HG03558 (cell line): ENCODE data around the gene CD320.
"Not testable (repeated sequence)": the region's sequence is repeated elsewhere in the genome, so short reads cannot be mapped to it uniquely, and the experiment has no call there.

Experiments used
- ATAC-seq: cut with Tn5 transposase; IDR thresholded peaks from one replicate; pipeline ENCODE4 v1.9.1; 2021; ENCODE audit warnings: moderate number of reproducible peaks; ENCODE audit not compliant: unreplicated experiment; ENCODE audit errors: extremely low read depth

Gene CD320

DNA sequence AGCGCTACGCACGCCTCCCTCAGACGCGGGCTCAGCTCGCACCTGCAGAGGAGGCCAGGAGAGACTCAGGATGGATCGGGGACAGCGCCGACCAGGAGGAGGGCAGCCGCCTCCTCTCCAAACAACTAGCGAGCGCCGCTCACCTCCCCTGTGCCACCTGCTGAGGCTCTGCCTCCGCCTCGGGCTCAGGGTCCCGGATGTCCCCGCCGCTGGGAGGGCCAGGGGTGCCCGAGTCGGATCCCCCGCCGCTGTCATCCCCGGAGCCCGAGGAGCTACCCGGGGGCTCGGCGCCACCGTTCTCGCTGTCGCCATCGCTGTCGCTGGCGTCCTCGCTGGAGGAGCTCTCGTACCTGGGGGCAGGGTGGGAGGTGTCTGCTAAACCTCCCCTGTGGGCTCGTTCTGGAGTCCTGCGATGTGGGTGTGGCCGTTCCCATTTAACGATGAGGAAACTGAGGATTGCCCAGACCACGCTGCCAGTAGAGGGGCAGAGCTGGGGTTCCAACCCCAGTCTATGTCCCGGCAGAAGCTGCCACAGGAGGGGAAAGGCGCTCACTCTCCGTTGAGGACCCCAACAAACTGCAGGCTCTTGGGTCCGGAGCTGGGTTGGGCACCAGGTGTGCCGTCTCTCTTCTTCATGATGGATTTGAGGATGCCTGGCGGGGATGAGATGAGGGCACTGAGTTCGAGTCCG, 25.8 kb upstream of the CD320 start:
- ATAC-seq = no peak

DNA sequence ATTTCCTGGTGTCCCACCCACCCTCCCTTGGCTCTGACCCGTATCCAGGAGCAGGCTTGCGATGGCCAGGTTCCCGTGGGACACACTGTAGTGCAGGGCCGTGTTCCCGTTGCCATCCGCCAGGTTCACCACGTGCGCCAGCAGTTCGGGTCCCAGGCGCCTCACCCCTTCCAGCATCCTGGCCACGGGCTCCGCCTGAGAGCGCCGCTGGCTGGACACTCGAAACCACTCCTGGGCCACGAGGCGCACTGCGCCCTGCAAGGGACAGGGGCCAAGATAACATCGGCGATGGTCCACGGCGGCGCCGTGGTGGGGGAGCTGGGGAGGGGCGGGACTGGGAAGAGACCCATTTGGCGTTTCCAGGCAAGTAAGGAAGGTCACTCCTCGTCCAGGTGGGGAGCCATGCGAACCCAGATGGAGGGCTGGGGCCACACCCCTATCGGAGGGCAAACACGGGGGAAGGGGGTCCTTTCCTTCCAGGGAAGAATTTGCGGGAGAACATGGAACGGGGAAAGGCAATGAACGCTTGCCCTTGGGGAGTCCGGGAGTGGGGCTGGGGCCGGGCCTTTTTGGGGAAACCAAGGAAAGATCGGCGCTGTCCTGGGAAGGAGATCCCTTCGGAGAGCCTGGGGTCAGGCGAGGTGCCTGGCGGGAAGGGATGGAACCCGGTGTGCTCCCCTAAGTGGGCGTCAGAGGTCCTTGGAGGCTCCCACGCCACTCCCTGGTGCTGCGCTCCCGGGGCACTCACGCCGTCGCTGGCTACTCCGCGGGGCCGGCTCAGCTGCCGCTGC, 25.0 kb upstream of the CD320 start:
- ATAC-seq = no peak

DNA sequence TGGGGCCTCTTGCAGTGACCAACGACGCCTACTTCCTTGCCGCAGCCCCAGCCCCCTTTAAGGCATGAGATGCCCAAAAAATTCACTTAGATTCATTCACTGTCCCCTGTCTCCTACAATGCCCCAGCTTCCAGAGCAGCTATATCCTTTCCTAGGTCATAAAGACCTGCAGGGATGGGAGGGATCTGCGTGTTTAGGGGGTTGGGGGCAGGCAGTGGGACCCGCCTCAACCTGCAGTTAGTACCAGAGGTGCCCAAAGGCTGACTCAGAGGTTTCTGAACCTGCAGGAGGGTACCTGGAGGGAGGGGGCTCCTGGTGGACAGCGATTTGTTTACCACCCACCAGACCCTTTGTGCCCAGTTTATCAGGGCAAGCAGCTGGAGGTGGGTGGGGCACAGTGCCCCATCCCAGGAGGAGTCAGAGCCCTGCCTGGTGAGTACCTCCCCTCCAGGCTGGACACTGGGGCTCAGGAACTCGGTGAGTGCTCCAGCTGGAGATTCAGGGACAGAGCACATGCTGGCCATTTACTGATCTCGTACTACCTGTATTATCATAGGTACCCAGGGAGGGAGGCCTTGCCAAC, 23.2 kb upstream of the CD320 start:
- ATAC-seq = no peak

DNA sequence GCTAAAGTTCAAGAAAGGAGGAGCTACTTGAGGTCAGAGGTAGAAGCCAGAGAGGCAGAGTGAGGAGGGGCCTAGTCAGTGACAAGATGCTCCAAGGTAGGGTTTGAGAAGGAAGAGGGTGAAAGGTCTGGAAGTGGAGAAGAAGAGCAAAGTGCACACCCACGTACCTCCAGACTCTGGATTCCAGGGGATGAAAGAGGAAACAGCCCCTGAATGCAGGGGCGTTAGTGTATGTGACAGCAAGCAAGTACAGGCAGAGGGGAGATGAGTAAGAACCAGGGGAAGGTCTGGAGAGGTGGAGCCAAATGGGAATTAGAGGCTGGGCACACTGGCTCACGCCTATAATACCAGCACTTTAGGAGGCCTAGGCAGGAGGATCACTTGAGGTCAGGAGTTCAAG, 21.8 kb upstream of the CD320 start:
- ATAC-seq = no peak

DNA sequence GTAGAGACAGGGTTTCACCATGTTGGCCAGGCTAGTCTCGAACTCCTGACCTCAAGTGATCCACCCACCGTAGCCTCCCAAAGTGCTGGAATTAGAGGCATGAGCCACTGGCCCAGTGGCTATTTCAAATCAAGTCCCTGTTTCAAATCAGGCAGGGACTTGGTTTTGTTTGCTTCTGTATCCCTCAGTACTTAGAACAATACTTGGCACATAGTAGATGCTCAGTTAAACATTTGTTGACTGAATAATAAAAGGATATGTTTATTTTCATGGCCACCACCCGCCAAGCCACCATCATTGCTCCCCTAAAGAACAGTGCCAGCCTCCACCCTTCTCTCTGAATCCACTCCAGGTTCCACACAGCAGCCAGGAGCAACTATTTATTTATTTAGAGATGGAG, 17.3 kb upstream of the CD320 start:
- ATAC-seq = no peak

DNA sequence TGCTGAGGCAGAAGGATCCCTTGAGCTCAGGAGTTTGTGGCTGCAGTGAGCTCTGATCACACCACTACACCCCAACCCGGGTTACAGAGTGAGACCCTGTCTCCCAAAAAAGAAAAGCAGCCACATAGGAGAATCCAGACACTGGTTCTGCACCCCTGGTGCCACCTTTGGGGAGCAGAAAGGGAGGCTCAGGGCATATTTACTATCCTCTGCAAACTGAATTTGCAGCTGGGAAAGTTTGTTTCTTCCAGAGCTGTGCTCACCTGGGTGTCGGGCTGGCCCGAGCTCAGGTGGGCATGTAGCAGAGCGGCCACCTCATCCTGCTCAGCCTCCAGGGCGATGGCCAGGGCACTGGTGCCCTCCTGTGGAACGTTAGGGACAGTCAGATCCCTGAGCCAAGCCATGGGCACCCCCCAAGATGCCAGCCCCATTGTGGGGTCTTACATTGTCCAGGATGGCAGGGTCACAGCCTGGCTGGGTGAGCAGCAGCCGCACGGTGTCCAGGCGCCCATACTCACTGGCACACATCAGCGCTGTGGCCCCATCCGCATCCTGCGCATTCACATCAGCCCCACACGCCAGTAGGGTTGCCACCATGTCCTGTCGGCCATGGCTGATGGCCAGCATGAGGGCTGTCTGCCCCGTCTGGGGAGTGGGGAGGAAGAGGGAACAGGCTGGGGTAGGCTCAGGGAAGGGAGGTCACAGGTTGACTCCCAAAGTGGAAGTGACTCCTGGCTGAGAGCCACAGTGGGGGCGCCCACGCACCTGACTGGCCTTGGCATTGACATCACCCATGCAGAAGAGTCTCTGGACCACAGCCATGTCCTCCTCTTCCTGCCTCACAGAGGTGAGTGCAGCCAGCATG, 16.3 kb upstream of the CD320 start:
- ATAC-seq = no peak

DNA sequence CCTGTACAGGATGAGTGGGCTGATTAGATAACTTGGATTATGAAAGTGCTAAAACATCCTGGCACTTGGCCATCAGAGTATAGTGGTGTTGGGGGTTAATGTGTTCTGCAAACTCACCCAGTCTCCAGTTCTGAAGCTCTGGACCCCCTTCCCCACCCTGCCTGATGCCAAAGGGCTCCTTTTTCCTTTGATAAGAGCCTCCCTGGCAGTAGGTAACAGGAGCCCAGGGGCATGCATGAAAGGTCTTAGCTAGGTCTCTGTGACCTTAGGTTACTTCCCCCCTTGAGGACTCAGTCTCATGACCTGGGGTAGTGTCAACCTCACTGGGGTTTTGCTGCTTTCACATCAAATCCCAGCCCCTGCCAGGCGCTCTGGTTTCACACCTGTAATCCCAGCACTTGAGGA, 15.6 kb upstream of the CD320 start:
- no peak for ATAC-seq

DNA sequence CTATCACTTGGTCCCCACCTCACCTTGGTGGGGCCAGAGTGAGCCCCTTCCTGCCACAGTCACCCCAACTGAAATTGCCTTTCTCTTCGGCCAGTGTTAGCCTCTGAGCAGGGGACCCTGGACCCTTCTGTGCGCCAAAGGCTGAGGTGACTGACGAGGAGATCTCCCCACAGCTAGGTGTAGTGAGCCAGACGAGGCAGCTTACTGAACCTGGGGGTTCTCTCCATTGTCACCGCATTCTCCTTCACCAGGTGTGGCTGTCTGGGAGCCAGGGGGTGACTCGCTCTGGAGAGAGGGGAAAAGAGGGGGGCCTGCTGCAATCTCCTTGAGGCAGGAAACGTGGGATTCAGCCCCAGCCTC, 14.5 kb upstream of the CD320 start:
- ATAC-seq = no peak

DNA sequence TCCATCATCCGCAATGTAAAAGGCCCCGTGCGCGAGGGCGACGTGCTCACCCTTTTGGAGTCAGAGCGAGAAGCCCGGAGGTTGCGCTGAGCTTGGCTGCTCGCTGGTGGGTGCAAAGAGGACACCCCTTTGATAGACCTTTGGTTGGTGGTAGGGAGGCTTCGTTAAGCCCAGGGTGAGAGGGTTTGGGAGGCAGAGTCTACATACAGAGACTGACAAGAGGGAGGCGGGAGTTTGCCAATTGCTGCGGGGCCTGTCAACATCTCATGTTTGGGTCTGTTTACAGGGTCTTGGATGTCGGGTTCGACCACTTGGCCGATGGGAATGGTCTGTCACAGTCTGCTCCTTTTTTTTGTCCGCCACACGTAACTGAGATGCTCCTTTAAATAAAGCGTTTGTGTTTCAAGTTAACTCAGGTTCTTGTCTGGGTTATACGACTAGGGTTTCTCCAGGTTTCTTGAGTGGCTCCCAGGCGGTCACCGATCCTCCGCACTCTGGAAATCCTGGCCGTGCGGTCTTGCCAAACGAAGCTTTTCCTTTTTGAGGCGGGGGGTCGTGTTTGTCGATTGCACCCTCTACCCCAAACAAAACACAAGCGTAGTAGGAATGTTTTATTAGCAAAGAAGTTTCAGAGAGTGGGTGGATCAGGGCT, 14.0 kb upstream of the CD320 start:
- no peak for ATAC-seq

DNA sequence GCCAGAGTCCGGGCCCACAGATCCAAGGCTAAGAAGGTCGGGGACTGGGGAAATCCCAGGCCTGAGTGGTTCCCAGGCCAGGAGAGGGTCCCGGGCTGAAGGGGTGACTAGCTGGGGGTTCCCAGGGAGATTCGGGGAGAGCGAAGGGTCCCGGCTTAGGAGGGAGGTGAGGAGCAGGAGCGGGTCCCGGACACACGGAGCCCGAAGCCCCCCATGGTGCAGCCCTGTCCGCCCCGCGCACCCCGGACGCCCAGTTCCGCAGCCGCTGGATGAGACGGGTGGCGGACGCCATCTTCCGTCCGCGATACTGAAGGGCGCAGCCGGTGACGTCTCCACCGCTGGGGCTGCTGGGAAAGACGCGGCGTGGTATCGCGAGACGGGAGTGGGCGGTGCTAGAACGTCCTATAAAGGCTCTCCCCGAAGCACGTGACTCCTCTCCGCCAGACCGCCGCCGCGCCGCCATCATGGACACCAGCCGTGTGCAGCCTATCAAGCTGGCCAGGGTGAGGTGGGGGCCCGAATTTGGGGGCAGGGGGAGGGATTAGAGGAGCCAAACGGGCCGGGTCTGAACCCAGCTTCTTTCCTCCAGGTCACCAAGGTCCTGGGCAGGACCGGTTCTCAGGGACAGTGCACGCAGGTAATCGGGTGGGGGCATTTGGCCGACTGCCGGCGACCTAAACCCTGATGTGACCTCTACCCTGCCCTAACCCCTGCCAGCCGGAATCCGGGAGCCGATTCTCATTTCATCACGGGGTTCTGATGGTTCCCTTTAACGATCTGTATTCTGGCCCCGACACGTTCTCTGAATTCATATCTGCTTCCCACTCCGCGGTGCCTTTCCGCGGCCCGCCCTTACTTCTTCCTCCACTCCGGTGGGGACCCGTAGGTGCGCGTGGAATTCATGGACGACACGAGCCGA, 13.2 kb upstream of the CD320 start, which contains the start of the genes NDUFA7 and RPS28:
NDUFA7 (minus strand) TSS at position 309 of the 919 bp plus-strand sequence; CDS start at position 292, 17 bp downstream.
RPS28 (plus strand) TSS at position 430 of the 919 bp plus-strand sequence; CDS start at position 465, 35 bp downstream.
- ATAC-seq = peak; percentile 84

DNA sequence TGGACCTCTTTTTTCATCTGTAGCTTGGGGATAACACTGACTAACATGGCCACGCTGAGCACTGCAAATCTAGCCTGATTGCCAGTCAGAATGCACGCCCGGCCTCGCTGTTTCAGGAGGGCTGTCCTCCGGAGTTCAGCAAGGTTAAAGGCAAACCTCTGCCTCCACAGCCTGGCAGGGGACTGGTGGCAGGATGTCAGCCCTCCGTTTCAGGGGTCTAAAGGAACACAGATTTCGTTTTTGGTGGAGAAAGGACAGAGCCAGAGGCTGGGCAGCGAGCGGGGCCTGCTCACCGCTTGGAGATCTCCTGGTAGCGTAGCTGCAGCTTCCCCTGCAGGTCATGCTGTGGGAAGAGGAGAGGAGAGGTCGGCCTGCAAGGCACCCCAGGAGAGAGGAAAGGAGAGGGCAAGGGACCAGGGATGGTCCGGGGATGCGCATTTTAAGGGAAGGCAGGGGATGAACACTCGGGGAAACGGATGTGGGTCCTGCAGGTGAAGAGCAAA, 12.5 kb upstream of the CD320 start:
- no peak for ATAC-seq

DNA sequence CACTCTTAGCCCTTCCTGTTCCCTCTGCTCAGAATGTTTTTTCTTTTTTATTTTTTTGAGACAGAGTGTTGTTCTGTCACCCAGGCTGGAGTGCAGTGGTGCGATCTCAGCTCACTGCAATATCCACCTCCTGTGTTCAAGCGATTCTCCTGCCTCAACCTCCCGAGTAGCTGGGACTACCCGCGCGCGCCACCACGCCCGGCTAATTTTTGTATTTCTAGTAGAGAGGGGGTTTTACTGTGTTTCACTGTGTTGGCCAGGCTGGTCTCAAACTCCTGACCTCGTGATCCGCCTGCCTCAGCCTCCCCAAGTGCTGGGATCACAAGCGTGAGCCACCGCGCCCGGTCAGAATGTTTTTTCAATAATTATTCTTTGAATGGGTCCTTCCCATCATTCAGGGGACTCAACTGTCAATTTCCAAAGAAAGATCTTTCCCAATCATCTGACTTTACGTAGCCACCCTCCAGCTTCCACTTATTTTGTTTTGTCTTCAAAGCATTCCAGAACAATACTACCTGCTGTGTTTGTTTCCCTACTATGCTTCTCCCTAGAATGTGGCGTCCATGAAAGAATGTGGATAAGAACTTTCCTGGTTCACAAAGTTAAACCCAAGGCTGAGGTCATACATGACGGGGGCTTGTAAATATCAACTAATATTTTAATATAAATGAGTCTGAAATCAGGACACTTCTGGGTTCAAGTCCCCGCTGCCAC, 11.8 kb upstream of the CD320 start:
- no peak for ATAC-seq

DNA sequence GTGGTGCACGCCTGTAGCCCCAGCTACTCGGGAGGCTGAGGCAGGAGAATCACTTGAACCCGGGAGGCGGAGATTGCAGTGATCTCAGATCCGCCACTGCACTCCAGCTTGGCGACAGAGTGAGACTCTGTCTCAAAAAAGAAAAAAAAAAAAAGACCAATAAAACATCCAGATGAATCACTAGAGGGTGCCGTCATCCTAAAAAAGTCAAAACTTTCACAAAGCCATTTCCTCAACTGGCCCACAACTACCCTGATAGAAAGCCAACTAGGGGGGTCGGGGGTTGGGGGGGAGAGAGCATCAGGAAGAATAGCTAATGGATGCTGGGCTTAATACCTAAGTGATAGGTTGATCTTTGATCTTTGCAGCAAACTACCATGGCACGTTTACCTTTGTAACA, 10.7 kb upstream of the CD320 start:
- ATAC-seq = not testable (repeated sequence)

DNA sequence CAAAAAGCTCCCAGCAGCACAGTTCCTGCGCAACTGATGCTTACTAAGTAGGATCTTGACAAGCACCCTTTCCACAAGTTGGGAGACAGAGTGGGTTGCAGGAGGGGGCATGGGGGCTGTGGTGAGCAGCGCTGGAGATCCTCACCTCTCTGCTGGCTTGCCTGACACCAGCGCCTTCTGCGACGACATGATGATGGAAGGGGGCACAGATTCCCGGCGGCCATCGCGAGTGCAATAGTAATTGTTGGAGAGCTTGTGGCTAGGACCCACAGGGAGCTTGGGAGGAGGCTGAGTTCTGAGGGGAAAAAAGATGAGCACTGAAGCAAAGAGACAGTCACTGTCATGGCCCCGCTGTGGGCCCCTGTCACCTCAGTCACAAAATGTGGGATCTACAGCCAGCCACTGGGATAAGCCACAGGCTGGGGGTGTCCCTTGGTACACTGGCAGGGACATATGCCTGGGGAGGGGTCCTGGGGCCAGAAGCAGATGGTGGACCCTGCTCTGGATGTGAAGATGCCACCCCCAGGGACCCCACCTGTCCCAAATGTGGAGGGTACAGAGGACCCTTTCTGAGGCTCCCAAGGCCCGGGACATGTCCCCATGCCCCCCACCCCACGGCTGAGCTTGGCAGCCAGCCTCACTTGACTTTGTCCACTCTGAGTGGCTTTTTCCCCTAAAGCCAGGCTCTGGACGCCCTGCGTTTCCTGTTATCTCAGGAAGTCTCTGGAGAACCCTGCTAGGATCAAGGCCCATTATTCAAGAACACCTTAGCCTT, 8.4 kb upstream of the CD320 start:
- no peak for ATAC-seq

DNA sequence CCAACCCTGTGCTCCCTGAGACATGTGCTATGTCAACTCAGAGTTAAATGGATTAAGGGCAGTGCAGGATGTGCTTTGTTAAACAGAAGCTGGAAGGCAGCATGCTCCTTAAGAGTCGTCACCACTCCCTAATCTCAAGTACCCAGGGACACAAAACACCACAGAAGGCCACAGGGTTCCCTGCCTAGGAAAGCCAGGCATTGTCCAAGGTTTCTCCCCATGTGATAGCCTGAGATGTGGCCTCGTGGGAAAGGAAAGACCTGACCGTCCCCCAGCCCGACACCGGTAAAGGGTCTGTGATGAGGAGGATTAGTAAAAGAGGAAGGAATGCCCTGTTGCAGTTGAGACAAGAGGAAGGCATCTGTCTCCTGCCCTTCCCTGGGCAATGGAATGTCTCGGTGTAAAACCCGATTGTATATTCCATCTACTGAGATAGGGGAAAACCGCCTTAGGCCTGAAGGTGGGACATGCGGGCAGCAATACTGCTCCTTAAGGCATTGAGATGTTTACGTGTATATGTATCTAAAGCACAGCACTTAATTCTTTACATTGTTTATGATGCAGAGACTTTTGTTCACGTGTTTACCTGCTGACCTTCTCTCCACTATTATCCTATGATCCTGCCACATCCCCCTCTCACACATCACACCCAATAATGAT, 7.0 kb upstream of the CD320 start:
- not testable (repeated sequence) for ATAC-seq

DNA sequence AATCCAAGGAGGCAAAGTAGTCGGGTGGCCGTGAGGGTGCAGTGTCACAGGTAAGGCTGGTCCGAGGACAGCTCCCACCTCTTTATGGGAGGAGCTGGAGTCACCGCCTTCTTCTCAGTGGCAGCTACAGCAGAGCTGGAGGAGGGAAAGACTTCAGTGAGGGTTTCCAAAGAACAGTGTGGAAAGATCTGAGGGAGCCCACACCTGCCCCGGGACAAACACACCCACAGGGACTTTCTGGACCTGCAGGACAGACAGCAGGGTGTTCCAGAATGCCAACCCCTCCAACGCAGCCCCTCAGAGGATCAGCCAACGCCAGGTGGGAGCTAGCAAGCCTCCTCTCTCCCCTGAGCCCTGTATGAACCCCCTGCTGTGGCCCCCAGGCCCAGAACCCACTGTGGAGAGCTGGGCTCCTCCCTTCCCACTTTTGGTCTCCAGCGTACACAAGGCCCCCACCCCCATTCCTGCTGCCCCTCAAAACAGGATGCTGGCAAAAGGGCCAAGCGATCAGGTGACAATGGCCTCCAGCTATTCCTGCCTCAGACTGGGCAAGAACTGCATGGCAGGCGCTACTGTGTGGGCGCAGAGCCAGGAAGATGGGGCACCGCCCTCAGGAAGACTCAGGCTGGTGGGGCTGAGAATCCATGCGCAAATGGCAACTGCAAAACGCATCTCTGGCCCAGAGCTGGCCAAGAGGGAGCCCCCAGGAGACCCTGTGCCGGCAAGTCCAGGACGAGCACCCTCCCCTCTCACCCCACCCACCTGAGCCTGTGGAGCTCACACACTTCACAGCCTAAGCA, 3.5 kb upstream of the CD320 start:
- ATAC-seq = no peak
